DND-41 (cell line): ENCODE measurements around the gene SPAG5.

Source experiments
- EZH2 ChIP-seq: IDR thresholded peaks from 3 replicates; pipeline ENCODE4 v1.6.1; 2012; ENCODE audit warnings: borderline replicate concordance, low read depth, mild to moderate bottlenecking, moderate library complexity, low read length, inconsistent platforms; ENCODE audit not compliant: severe bottlenecking
- TF ChIP-seq, protein P1 (sequence below): IDR thresholded peaks from 2 replicates; pipeline ENCODE4 v1.5.1; 2012; ENCODE audit warnings: borderline replicate concordance, low read length, moderate library complexity, mild to moderate bottlenecking; ENCODE audit not compliant: poor library complexity, severe bottlenecking; ENCODE audit errors: extremely low read depth

DNA sequence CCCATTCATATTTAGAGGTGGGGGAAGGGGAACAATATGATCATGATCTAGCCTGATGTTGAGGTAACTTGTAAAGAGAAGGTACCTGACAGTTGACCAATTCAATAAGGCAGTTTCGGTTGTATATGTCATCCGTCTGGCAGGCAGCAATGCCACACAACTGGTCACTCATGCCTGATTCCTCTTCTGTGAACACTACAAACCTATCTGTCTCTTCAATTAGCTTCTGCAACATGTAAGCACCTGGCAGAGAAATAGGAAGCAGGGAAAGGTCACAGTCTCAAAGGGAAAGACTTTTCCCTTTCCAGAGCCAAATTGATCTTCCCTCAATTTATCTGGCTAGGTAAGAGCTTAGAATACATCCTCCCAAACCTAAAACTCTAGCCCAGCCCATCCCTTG lies 25.3 kb upstream of the SPAG5 start:
- TF ChIP-seq, protein P1, sequence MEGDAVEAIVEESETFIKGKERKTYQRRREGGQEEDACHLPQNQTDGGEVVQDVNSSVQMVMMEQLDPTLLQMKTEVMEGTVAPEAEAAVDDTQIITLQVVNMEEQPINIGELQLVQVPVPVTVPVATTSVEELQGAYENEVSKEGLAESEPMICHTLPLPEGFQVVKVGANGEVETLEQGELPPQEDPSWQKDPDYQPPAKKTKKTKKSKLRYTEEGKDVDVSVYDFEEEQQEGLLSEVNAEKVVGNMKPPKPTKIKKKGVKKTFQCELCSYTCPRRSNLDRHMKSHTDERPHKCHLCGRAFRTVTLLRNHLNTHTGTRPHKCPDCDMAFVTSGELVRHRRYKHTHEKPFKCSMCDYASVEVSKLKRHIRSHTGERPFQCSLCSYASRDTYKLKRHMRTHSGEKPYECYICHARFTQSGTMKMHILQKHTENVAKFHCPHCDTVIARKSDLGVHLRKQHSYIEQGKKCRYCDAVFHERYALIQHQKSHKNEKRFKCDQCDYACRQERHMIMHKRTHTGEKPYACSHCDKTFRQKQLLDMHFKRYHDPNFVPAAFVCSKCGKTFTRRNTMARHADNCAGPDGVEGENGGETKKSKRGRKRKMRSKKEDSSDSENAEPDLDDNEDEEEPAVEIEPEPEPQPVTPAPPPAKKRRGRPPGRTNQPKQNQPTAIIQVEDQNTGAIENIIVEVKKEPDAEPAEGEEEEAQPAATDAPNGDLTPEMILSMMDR, result no peak
- no peak for TF ChIP-seq EZH2
